ENCODE results near the gene PTRH1.

The PTRH1 gene

DNA sequence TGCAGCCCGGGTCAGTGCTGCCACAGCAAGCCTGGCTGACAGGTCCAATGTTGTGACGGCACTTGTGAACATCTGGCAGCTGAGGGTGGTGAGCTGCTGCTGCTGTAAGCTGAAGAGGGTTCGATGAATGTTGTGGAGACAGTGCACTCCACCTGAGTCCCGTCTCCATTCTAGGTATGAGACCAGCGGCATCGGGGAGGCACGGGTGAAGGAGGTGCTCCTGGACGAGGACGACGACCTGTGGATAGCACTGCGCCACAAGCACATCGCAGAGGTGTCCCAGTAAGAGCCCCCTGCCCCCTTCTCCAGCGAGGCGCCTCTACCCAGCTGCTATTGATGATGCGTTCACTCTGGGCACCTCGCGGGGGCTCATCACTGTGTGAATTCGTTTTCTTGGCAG lies 47.6 kb downstream of the PTRH1 start:
- Histone ChIP-seq H3K36me3 (ENCODE audit: control insufficient read depth, low read length) (no peaks in the 10 kb centered on the region), H3K9me2 (replicated peaks; ENCODE audit: control insufficient read depth, low read length) (no peaks in the 10 kb centered on the region), H3K9me3 (ENCODE audit: control insufficient read depth, insufficient read depth, low read length) (no peaks in the 10 kb centered on the region), H3K4me3 (ENCODE audit: low read length) (no peak overlapping the region), H3K79me2 (ENCODE audit: control insufficient read depth, low read length) (no peaks in the 10 kb centered on the region), H3K27ac (ENCODE audit: low read depth, low read length) (no peak overlapping the region), H3K4me2 (ENCODE audit: low read length) (no peak overlapping the region), H3K4me1 (ENCODE audit: control insufficient read depth, low read length) (no peaks in the 10 kb centered on the region), H4K20me1 (ENCODE audit: control insufficient read depth, insufficient read depth, low read depth, low read length) (no peaks in the 10 kb centered on the region), H3K27me3 (ENCODE audit: control insufficient read depth, low read length) (no peaks in the 10 kb centered on the region), H3F3A (ENCODE audit: control insufficient read depth, insufficient read depth) (no peaks in the 10 kb centered on the region)
- no peak for TF ChIP-seq EZH2phosphoT487 (IDR thresholded peaks at IDR 0.05; ENCODE audit: borderline replicate concordance, low read length)
- TF ChIP-seq, protein P1, sequence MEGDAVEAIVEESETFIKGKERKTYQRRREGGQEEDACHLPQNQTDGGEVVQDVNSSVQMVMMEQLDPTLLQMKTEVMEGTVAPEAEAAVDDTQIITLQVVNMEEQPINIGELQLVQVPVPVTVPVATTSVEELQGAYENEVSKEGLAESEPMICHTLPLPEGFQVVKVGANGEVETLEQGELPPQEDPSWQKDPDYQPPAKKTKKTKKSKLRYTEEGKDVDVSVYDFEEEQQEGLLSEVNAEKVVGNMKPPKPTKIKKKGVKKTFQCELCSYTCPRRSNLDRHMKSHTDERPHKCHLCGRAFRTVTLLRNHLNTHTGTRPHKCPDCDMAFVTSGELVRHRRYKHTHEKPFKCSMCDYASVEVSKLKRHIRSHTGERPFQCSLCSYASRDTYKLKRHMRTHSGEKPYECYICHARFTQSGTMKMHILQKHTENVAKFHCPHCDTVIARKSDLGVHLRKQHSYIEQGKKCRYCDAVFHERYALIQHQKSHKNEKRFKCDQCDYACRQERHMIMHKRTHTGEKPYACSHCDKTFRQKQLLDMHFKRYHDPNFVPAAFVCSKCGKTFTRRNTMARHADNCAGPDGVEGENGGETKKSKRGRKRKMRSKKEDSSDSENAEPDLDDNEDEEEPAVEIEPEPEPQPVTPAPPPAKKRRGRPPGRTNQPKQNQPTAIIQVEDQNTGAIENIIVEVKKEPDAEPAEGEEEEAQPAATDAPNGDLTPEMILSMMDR (IDR thresholded peaks at IDR 0.05; ENCODE audit: low read depth, low read length, poor library complexity, severe bottlenecking), result no peak

DNA sequence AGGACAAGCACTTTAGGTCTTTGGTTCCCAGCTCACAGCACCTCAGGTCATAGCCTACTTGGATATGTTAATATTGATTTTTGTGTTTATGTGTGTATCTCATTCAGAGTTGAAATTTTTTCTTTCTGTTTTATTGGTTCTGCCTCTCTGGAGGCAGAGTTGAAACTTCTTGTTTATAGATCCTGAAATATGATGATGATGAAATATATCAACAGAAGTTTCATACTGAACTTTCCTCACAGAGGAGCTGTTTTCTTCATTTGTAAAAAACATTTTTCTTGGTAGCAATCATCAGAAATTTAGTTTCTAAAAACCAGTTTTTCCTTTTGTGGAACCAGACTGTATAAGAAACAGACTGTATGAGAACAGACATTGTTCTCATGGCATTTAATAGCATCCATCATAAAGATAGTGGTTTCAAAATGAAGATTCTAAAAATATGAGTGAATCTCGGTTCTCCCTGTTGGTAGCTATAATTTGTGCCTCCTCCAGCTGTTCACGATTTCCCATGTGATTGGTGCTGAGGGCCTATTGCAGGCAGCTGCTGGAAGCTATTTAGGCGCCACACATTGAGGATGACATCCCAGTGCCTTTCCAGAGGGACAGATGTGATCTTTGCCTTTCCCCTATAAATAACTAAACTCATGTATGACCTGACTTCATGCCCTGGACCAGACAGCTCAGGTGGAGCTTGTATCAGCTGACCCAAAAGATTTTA lies 48.2 kb downstream of the PTRH1 start:
- Histone ChIP-seq H4K20me1 (ENCODE audit: control insufficient read depth, insufficient read depth, low read depth, low read length) (no peaks in the 10 kb centered on the region), H3K9me3 (ENCODE audit: control insufficient read depth, insufficient read depth, low read length) (no peaks in the 10 kb centered on the region), H3K27ac (ENCODE audit: low read depth, low read length) (no peak overlapping the region), H3K4me3 (ENCODE audit: low read length) (no peak overlapping the region), H3K79me2 (ENCODE audit: control insufficient read depth, low read length) (no peaks in the 10 kb centered on the region), H3K27me3 (ENCODE audit: control insufficient read depth, low read length) (no peaks in the 10 kb centered on the region), H3K4me1 (ENCODE audit: control insufficient read depth, low read length) (no peaks in the 10 kb centered on the region), H3K4me2 (ENCODE audit: low read length) (no peak overlapping the region), H3K9me2 (replicated peaks; ENCODE audit: control insufficient read depth, low read length) (no peaks in the 10 kb centered on the region), H3K36me3 (ENCODE audit: control insufficient read depth, low read length) (no peaks in the 10 kb centered on the region), H3F3A (ENCODE audit: control insufficient read depth, insufficient read depth) (no peaks in the 10 kb centered on the region)
- TF ChIP-seq, protein P1 (IDR thresholded peaks at IDR 0.05; ENCODE audit: low read depth, low read length, poor library complexity, severe bottlenecking), result no peak
- TF ChIP-seq EZH2phosphoT487 (IDR thresholded peaks at IDR 0.05; ENCODE audit: borderline replicate concordance, low read length), result no peak

DNA sequence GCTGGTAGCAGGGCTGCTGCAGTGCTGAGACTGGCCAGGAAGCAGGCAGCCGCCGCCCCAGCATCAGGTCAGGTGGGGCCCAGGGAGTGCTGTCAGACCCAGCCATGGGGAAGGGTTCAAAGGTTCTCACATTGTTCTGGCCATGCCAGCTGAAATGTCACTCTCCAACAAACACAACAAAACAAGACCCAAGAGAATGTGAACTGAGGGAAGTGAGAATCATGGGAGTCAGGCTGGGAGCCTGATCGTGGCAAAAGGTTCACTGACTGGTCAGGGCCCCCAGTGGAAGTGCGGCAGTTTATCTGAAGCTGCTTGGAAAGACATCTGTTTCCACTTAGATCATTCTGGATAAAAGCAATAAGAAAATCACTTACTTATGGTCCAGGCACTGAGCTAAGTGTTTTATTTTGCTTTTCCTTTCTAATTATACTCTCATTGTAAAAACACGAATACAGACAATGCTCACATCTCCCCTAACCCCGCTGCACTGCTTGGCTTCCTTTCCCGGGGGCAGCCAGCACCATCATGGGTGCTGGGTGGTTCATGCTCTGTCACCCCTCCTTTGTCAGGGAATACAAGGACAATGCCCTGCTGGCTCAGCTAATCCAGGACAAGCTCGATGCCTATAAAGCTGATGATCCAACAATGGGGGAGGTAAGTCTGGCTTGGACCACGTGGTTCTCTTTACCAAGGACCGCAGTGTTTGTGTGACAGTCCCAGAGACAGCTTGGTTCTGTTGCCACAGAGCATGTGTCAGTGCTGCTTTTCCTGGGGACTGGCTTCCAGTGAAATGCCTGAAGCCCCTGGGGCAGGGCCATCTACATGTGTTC lies 50.6 kb downstream of the PTRH1 start:
- Histone ChIP-seq H3F3A (ENCODE audit: control insufficient read depth, insufficient read depth) (0 out of 2 replicates have a peak, but pooled peaks cover 3% of the 10 kb centered on the region), H3K27me3 (ENCODE audit: control insufficient read depth, low read length) (no peaks in the 10 kb centered on the region), H3K79me2 (ENCODE audit: control insufficient read depth, low read length) (no peaks in the 10 kb centered on the region), H3K9me2 (replicated peaks; ENCODE audit: control insufficient read depth, low read length) (no peaks in the 10 kb centered on the region), H3K4me1 (ENCODE audit: control insufficient read depth, low read length) (no peaks in the 10 kb centered on the region), H3K4me2 (ENCODE audit: low read length) (no peak overlapping the region), H3K4me3 (ENCODE audit: low read length) (no peak overlapping the region), H3K9me3 (ENCODE audit: control insufficient read depth, insufficient read depth, low read length) (no peaks in the 10 kb centered on the region), H3K27ac (ENCODE audit: low read depth, low read length) (no peak overlapping the region), H4K20me1 (ENCODE audit: control insufficient read depth, insufficient read depth, low read depth, low read length) (no peaks in the 10 kb centered on the region), H3K36me3 (ENCODE audit: control insufficient read depth, low read length) (no peaks in the 10 kb centered on the region)
- TF ChIP-seq EZH2phosphoT487 (IDR thresholded peaks at IDR 0.05; ENCODE audit: borderline replicate concordance, low read length), result no peak
- TF ChIP-seq, protein P1 (IDR thresholded peaks at IDR 0.05; ENCODE audit: low read depth, low read length, poor library complexity, severe bottlenecking), result no peak

All from DOHH2 (cell line).